Measurements from ENCODE around the gene VAPB. TPM values are rescaled to one million over a fixed set of nuclear protein-coding genes. Genes with fewer than 3 reads are reported as not detected.

Gene VAPB
- polyA plus RNA-seq, 3 donors = 57.1 to 61.4 (median 58.4) TPM

DNA sequence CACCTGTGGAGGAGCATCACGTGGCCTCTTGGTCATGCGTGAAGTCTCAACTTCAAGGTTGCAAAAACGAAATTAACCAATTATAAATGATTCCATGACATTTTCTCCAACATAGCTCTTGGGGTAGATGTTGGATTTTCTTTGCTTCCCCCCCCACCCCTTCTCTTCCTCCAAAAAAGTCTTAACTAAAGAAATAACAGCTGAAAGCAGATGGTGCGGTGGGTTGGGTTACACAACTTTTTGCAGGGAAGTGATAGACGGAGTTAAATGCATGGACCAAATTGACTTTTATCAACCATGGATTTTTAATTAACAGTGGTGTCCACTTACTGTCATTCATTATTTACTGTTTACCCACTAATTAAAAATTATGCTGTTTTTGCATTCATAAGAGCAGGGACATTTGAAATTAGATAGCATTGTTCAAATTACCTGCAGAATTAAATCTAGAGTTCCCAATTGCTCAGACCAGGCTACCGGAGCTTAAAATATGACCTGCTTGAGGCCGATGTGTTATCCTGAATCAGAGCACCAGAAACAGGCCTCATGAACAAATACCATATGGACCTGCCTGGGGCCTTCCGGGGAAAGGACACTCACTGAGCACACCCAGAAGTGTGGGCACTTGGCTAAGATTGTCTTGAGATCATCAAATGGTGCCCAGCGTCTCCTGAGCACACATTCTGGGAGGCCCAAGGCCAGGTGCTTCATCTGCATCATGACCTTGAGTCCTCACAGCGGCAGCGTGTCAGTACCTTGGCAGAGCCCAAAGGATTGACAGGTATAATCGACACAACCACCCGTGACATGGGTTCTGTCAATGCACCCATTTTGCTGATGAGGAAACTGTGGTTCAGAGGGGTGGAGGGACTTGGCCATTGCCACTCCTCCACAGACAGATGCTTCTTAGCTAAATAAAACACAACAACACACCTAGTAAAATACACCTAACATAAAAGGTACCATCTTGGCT, 84.7 kb downstream of the VAPB start:
- DNase-seq (ENCODE audit: low read depth in 3 of 3, low spot score in 2 of 3) = no peak

DNA sequence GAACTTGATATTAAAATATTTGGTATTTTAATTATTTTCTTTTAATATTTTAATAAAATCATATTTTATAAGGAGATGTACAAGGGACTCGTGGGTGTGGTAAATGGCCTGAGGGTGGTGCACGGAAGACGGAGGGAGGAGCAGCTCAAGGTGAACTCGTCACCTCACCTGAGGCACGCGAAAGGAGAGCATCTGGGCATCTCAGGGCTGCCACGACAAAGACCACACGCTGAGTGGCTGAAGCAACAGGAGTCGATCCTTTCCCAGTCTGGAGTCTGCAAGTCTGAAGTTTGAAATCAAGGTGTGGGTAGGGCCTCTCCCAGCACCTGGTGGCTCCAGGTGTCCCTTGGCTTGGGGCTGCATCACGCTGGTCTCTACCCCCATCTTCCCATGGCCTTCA, 86.4 kb downstream of the VAPB start:
- DNase-seq (ENCODE audit: low read depth in 3 of 3, low spot score in 2 of 3) = no peak

DNA sequence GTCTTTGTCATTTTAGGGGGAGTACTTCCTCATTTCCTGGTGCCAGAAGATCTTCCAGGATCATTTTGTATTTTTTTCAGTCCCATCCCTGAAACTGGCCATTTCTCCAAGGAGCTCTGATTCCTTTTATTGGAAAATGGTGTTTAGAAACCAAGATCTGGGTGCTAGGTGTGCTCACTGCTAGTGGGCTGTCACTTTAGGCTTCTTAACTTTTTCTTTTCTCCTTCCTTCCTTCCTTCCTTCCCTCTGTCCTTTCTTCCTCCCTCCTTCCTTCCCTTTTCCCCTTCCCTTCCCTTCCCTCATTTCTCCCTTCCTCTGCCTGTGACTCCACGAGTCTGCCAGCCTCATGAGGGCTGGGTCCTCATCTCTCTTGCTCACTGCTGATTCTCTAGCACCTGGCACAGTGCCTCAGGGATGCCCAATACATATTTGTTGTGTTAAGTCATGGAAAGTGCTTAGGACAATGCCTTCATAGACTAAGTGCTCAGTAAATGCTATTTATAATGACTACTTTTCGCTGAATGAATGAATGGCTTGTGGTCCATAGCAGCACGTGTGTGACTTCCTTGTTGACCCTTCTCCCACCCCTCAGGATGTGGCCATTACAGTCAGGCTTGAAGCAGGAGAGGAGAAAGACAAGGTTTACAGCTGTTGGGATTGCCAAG, 89.2 kb downstream of the VAPB start:
- no peak for DNase-seq (ENCODE audit: low read depth in 3 of 3, low spot score in 2 of 3)

DNA sequence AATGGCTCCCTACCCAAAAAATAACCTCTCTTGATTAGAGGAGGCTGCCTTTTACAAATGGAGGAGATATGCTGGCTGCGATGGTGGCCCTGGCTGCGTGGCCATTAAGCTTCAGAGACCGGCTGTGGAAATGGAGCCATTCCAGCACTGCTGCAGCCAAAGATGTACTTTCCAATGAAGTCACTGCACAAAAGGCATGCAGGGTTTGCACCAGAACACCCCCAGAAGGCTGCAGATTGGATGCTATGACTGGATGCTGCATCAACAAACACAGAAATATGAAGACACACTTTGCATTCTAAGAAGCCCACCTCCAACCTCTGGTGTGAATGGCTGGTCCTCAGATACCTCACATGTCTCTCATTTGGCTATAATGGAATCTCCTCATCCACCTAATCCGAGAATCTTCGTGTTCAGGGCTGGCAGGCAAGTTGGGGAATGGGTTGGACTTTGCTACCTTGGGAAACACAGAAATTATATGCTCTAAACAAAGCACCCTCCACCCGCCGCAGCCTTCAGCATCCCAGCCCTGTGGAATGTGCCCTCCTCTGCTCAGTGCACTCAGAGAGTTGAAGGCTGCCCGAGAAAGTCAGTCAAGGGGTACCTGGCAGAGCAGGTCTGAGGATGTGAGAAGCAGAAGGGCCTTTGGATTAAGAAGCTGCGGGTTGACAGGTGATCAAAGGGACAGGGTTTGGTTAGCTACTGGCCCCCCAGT, 90.9 kb downstream of the VAPB start:
- no peak for DNase-seq (ENCODE audit: low read depth in 3 of 3, low spot score in 2 of 3)

DNA sequence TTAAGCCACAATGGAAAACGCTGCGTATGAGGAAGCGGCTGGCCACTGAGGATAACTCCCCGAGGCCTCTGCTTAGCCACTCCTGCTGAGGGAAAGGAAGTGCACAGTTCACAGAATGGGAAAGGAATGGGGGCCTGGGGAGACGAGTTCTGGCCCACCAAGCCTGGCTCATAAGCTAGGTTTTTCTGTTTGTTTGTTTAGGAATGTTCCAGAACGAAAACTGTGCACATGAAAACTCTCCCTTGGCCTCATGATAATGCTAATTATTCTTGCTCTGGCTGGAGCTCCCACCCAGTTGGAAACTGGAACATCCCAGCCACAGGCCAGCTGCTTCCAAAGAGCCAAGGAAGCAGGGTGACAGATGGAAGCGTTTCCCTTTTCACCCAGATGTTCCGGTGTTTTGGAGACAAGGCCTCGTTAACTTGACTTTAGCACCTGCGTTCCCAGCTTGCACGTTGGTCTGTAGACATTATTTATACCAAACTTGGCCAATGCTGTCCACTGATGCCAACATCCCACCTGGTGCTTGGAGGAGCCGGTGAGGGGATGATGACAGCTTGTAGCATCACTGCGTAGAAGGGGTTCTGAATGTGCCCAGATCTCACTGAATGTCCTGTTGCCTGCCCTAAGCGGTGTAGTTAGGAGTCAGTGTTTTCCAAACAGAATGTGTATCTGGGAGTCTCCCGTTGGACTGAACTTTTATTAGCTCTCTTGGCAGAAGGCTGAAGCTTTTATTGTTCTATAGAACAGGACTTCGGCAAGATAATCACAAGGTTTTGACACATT, 91.7 kb downstream of the VAPB start:
- no peak for DNase-seq (ENCODE audit: low read depth in 3 of 3, low spot score in 2 of 3)

DNA sequence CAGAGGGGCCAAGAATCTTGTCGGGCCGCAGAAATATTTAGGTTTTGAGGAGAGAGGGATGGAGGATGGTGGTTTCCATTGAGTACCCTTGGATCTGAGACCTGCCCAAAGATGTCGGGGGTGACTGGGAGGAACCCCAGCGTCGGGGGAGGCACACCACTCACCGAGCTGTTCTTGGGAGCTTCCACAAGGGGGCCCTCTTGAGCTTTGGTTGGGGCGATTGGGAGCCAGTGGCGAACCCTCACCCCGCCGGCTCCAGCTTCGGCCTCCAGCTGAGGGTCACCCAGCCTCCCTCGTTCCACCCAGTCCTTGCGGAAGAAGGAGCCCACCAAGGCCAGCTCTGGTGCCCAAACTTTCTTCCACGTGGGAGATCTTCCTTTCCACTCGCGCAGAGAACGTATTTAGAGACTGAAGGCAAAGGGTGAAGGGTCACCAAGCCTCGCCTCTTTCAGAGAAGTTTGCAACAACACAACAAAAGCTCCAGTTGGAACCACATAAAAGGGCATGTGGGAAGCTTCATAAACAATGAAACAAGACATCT, 92.5 kb downstream of the VAPB start:
- DNase-seq (ENCODE audit: low read depth in 3 of 3, low spot score in 2 of 3) = peak in 2 of 3 donors; percentile 20 to 43

DNA sequence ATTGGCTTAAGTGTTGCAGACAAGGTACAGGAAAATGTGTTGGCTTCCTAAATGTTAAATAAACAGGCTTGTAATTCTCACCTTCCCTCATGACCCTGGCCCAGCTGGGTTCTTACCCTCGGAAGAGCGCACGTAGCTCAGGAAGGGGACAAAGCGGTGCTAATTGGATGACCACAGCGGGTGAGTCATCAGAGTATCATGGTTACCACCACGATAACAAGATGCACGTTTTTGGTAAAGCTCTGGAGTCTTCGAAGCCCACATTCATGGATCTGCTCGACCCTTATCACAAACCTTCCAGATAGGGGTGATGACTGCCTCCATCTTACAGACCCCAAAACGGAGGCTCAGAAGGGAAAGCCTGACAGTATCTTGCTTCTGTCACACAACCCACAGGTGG, 93.4 kb downstream of the VAPB start:
- no peak for DNase-seq (ENCODE audit: low read depth in 3 of 3, low spot score in 2 of 3)

DNA sequence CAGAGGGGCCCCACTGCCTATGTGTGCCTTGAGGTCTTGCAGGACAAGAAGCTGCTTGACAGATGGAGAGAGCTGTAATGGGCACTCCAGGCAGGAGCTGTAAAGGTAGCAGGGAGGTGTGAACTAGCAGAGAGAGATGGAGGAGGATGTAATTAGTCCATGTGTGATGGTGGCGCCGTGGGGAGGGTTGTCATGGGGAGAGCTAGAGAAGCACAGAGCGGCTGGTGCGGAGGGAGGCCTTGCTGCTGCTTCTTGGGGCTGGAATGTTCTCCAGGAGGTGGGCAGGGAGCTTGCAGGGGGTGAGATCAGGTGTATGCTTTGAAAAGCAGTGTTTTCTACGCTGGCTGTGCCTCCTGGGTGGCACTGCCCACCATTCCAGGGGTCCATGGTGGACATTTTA, 94.0 kb downstream of the VAPB start:
- DNase-seq (ENCODE audit: low read depth in 3 of 3, low spot score in 2 of 3) = no peak

DNA sequence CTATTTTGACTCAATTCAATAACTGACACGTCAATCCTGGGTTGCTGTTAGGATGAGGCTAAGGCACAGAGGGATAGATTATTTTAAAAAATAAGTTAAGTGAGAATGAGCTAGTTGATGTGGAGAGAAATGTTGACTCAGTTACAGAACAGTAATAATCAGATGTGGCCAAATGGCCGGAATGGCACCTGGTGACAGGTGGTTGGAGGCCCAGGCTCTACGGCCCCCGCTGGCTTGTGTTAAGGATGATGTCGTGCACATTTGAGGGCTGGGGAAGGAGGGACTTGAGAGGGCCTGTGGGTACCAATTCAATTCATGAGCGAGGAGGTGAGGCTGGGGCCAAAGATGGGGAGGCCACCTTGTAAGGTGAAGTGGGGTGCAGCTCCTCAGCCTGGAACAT, 94.4 kb downstream of the VAPB start:
- no peak for DNase-seq (ENCODE audit: low read depth in 3 of 3, low spot score in 2 of 3)

DNA sequence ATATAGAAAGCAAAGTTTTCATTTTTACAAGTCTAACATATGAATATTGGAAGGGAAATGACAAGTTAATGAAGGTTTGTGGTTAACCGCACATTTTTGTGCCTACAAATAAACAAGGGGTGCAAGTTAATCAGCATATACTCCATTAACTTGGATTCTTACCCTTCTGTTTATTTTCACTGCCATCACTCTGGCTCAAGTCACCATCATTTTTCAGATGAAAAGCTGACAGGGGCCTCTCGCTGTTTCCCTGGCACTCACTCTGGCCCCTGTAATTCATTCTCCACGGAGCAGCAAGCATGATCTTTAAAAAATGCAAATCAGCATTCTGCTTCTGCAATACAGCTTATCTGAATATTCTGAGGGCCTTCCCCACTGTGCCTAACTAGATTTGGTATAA, 96.4 kb downstream of the VAPB start:
- no peak for DNase-seq (ENCODE audit: low read depth in 3 of 3, low spot score in 2 of 3)

DNA sequence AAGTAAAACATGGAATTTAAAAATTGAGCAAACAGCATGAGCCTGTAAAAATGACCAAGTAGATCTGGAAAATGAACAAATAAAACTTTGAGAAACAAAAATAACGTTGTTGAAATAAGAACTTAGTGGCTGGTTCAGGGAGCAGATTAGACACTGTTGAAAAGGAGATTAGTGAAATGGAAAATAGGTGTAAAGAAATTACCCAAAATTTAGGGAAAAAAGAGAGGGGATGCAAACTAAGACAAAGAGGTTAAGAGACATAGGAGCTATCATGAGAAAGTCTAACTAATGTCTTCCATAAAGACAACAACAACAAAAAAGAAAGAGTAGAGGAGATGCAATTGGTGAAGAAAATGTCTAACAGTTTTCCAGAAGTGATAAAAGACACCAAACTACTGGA, 97.2 kb downstream of the VAPB start:
- no peak for DNase-seq (ENCODE audit: low read depth in 3 of 3, low spot score in 2 of 3)

DNA sequence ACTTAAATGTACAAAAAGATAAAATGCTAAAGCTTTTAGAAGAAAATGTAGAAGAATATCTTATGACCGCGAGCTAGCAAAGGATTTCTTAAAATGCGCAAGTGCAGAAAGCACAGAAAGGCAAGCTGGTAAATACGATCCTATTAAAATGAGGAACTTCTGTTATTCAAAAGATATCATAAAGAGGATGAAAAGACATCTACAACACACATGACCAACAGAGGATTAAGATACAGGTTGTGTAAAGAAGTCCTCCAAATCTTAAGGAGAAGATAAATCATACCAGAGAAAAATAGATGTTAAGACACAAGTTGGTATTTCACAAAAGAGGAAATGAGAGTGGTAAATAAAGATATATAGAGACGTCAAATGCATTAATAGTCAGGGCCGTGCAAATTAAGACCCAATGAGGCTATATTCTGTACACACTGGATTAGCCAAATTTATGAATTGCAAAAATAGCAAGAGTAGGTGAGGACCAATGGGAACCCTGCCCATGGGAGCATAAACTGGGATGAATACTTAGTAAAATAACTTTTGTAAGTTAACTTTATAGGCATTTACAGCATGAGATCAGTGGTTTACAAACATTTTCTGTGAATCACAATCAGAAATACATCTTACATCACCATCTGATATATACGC, 103.2 kb downstream of the VAPB start:
- no peak for DNase-seq (ENCODE audit: low read depth in 3 of 3, low spot score in 2 of 3)

DNA sequence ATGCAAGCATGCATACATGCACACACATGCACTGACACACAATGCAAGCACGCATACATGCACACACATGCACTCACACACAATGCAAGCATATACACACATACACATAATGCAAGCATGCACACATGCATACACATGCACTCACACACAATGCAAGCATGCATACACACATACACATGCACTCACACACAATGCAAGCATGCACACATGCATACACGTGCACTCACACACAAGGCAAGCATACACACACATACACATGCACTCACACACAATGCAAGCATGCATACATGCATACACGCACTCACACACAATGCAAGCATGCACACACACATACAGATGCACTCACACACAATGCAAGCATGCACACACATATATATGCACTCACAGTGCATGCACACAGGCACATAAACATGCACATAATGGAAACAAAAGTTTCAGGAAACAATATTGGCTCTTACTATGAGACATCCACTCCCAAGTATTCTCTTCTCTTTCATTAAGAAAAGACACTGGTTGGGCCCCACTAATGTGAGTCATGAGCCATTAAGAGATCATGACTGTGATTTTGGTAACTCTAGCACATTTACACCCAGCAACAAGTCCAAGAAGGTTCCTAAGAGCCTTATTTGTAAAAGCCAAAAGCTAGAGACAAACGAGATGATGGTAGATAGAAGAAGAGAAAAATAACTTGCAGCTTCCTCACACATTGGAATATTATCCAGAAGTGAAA, 103.9 kb downstream of the VAPB start:
- no peak for DNase-seq (ENCODE audit: low read depth in 3 of 3, low spot score in 2 of 3)

DNA sequence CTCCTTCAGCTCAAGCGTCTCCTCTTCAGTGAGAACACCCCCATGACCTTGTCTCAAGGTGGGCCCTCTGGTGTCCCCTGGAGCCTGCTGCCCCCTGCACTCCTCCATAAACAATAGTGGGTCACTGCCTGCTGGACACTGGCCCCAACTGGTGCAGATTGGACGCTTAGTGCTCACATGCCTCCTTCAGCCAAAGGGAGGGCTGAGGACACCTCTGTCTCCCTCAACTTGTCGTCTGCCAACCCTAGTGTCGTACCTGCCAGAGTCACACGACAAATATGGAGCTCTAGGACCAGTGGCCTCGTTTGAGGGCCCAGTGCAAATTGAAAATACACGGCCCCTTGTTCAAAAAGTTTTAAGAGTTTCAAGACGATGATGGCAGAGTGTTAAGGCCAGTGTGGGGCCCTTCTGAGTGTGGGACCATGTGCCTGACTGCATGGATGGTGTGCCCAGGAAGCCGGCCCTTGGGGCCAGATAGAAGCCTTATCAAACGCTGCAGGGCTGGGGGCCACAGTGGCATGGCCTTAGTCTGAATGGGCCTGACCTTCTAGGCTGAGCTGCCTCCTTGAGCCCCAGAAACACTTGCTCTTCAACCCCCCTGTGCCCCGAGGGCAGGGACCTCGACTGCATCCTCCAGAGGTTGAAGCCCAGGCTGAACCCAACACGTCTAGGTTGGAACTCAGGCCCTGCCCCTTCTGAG, 106.0 kb downstream of the VAPB start:
- DNase-seq (ENCODE audit: low read depth in 3 of 3, low spot score in 2 of 3) = no peak

DNA sequence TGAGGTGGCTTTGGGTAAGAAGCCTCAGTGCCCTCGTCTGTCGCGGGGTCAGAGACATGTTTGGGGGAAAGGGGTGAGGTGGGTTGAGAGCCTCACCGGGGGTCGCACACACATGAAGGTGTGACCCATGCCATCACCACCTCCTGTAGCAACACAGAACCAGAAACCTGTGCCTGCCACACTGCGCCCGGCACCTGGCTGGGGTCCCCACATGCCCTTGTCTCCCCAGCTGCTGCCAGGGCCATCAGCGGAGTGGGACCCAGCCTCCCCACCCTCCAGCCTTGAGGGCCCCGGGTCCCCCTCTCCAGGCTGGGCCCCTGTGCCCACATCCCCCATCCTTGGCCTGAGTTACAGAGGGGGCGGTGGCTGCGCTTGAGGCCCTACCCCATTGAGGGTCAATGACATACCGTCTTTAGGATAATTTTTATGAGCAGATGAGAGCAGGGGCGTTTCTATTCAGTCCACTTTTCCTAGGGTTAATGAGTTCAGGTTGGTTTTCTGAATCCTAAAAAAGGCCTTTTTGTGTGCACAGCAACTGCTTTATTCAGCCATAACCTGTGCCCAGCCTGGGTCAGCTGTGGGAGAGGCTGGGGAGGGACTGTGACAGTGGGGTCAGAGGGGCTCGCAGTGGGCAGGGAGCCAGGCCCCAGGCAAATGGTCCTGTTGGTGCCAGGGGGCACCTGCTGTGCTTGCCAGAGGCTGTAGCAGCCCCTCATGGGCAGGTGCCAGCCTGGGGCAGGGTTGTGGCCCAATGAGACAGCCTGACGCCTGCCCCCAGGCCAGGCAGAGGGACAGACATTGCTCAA, 106.8 kb downstream of the VAPB start:
- no peak for DNase-seq (ENCODE audit: low read depth in 3 of 3, low spot score in 2 of 3)

DNA sequence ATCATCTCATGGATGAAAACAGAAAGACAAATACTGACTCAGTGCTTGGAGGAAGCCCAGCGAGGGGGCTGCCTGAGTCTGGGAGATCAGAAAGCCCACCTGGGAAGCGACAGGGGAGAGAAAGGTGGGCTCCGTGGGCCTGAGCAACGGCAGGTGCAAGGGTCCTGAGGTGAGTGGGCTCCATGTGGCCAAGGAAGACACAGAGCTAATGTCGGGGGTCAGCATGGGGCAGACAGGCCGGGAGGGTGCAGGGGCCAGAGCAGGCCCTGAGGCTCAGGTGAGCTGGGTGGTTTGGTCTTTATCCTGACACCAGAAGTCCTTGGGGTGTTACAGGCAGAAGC, 107.4 kb downstream of the VAPB start:
- DNase-seq (ENCODE audit: low read depth in 3 of 3, low spot score in 2 of 3) = no peak

DNA sequence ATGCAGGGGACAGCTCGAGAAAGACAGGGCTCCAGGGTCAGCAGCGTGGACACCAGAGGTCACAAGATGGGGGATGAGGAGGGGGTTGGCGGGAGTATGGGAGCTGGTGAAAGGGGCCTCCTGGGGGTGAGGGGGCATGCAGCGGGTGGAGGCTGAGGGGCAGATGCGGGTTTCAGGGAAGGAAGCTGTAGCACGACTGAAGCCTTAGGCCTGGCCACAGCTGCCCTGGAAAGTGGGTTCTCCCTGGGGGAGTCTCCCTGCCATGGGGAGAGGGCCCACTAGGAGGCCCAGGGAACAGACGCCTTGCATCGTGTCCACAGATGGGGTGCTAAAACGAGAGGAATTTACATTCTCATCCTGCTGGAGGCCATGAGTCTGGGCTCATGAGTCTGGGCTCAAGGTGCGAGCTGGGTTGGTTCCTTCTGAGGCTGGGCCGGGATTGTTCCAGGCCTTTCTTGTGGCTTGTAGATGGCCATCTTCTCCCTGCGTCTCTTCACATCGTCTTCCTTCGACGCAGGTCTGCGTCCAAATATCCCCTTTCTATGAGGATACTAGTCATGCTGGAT, 108.1 kb downstream of the VAPB start:
- no peak for DNase-seq (ENCODE audit: low read depth in 3 of 3, low spot score in 2 of 3)
